AG04449 (cell line): Measurements from ENCODE around the gene PPM1B.

Experiments used
- CTCF ChIA-PET: fragments of 350-600 bp; formaldehyde crosslinking; extraction: SDS; loops from one replicate; lab custom pipeline; 2021; ENCODE audit warnings: antibody characterized with exemption; lab: Yijun Ruan, JAX
- POLR2A ChIA-PET: fragments of 400-600, 350-600 bp; formaldehyde crosslinking; extraction: SDS; loops from one replicate; lab custom pipeline; 2020; ENCODE audit warnings: antibody characterized with exemption, inconsistent platforms; lab: Yijun Ruan, JAX
- DNase-seq: peaks from one replicate; pipeline ENCODE4 v3.0.0-alpha.2; 2010; ENCODE audit warnings: low read depth, low spot score
- H3K4me3 ChIP-seq: 2 replicates; pipeline ENCODE4 v1.5.1; 2011; ENCODE audit warnings: low read depth, mild to moderate bottlenecking, control low read depth, low read length
- TF ChIP-seq, protein P1 (sequence below): IDR thresholded peaks from one replicate; pipeline ENCODE4 v1.5.1; 2011; ENCODE audit warnings: mild to moderate bottlenecking, moderate library complexity, low read length, control low read depth, inconsistent platforms; ENCODE audit not compliant: insufficient read depth; ENCODE audit errors: missing control alignments

The PPM1B gene

GRCh38 chr2:44172576-44172975, 3.9 kb downstream of the PPM1B start:
- ChIA-PET CTCF (interaction anchor here (0.9 kb wide), 1 partner anchor 307 kb away, joined by 3 read pairs; no protein-coding TSS in a partner anchor), POLR2A (no interaction called here)
- TF ChIP-seq, protein P1, sequence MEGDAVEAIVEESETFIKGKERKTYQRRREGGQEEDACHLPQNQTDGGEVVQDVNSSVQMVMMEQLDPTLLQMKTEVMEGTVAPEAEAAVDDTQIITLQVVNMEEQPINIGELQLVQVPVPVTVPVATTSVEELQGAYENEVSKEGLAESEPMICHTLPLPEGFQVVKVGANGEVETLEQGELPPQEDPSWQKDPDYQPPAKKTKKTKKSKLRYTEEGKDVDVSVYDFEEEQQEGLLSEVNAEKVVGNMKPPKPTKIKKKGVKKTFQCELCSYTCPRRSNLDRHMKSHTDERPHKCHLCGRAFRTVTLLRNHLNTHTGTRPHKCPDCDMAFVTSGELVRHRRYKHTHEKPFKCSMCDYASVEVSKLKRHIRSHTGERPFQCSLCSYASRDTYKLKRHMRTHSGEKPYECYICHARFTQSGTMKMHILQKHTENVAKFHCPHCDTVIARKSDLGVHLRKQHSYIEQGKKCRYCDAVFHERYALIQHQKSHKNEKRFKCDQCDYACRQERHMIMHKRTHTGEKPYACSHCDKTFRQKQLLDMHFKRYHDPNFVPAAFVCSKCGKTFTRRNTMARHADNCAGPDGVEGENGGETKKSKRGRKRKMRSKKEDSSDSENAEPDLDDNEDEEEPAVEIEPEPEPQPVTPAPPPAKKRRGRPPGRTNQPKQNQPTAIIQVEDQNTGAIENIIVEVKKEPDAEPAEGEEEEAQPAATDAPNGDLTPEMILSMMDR, result no peak
- H3K4me3 ChIP-seq, result no peak overlapping the region
- DNase-seq, result no peak

- TF ChIP-seq, protein P1, result no peak
- no peak for DNase-seq
- ChIA-PET POLR2A (no interaction called here), CTCF (no interaction called here)
- H3K4me3 ChIP-seq, result no peak overlapping the region
These were observed 10.3 kb downstream of the PPM1B start for GRCh38 chr2:44178950-44179349.

GRCh38 chr2:44181648-44182047, 13.0 kb downstream of the PPM1B start:
- ChIA-PET POLR2A (no interaction called here), CTCF (no interaction called here)
- DNase-seq, result no peak
- TF ChIP-seq, protein P1, result no peak
- no peak overlapping the region for H3K4me3 ChIP-seq

DNA sequence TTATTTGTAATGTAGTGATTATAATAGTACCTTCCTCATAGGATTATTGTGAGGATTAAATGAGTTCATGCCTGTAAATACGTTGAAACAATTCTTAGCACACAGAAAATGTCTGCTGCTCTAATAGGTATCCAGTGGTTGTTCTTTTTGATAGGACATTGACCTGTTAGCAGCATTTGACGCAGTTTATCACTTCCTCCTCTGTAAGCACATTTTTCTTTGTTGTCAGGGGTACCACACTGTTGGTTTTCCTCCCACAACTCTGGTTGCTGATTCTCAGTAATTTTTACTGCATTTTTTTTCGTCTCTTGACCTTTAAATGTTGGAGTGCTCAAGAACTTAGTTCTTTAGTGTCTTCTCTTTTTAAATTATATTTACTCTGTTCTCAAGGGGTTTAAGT, 15.4 kb downstream of the PPM1B start:
- ChIA-PET CTCF (no interaction called here), POLR2A (no interaction called here)
- TF ChIP-seq, protein P1, result no peak
- no peak for DNase-seq
- no peak overlapping the region for H3K4me3 ChIP-seq

DNA sequence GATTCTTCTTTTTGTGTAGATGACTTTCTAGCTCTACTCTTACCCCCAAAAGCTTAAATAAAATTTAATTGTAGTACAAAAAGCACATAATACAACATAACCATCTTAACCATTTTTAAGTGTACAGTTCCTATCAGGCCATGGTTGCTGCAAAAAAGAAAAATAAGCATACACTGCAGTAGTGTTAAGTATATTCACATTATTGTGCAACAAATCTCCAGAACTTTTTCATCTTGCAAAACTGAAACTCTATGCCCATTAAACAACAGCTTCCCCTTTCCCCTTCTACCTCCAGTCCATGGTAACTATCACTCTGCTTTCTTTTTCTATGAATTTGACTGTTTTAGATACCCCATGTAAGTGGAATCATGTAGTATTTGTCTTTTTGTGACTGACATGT, 18.1 kb downstream of the PPM1B start:
- CTCF ChIA-PET, result interaction anchor here (1.0 to 1.3 kb wide), 2 partner anchors 15 to 143 kb away, joined by 3 to 5 read pairs; no protein-coding TSS in a partner anchor
- no peak for DNase-seq
- POLR2A ChIA-PET, result no interaction called here
- TF ChIP-seq, protein P1, result no peak
- no peak overlapping the region for H3K4me3 ChIP-seq

- TF ChIP-seq, protein P1, result no peak
- CTCF ChIA-PET, result interaction anchor here (1.0 kb wide), 1 partner anchor 143 kb away, joined by 3 read pairs; no protein-coding TSS in a partner anchor
- no peak for DNase-seq
- no peak overlapping the region for H3K4me3 ChIP-seq
- POLR2A ChIA-PET, result no interaction called here
These were observed 18.6 kb downstream of the PPM1B start for GRCh38 chr2:44187251-44187650.
